HEK293 (cell line): Measurements from ENCODE around the gene LARP1.

Experiments used
- HOXC10 ChIP-seq: sonication (generic); formaldehyde crosslinking; IDR thresholded peaks from 2 replicates; pipeline ENCODE4 v1.8.1; 2023; ENCODE audit warnings: mild to moderate bottlenecking, missing genetic modification reagents
- MZF1 ChIP-seq: fragments of 450-650 bp; formaldehyde crosslinking; IDR thresholded peaks from 2 replicates; pipeline ENCODE4 v1.5.1; 2017; ENCODE audit warnings: missing biosample characterization, missing genetic modification characterization, borderline replicate concordance
- TF ChIP-seq, protein P1 (sequence below): fragments of 450-650 bp; formaldehyde crosslinking; IDR thresholded peaks from 2 replicates; pipeline ENCODE4 v1.5.1; 2016; ENCODE audit warnings: missing biosample characterization, missing genetic modification characterization
- TF ChIP-seq, protein P2 (sequence below): fragments of 450-650 bp; formaldehyde crosslinking; IDR thresholded peaks from 2 replicates; pipeline ENCODE4 v1.5.1; 2016; ENCODE audit warnings: missing biosample characterization, missing genetic modification characterization
- TF ChIP-seq, protein P3 (sequence below): fragments of 450-650 bp; formaldehyde crosslinking; IDR thresholded peaks from 2 replicates; pipeline ENCODE4 v1.5.1; 2017; ENCODE audit warnings: missing biosample characterization, missing genetic modification characterization

DNA sequence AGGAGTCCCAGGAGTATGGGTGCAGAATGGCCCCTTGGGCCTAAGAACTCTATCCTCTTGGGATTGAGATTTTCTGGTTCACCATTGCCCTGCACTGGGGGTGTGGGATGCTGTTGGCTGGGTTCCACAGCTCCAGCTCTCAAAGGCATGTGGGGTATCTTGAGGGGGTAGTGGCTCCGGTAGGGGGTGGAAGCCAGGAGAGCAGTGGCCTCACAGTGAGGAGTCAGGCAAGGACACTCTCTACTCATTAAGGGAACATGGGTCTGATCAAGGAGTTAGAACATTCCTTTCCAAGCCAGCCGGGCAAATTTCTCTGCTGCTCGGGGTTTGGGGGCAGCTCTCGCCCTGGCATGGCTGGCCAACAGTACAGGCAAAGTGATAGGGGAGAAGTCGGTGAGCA, 33.0 kb downstream of the LARP1 start:
- TF ChIP-seq, protein P1, sequence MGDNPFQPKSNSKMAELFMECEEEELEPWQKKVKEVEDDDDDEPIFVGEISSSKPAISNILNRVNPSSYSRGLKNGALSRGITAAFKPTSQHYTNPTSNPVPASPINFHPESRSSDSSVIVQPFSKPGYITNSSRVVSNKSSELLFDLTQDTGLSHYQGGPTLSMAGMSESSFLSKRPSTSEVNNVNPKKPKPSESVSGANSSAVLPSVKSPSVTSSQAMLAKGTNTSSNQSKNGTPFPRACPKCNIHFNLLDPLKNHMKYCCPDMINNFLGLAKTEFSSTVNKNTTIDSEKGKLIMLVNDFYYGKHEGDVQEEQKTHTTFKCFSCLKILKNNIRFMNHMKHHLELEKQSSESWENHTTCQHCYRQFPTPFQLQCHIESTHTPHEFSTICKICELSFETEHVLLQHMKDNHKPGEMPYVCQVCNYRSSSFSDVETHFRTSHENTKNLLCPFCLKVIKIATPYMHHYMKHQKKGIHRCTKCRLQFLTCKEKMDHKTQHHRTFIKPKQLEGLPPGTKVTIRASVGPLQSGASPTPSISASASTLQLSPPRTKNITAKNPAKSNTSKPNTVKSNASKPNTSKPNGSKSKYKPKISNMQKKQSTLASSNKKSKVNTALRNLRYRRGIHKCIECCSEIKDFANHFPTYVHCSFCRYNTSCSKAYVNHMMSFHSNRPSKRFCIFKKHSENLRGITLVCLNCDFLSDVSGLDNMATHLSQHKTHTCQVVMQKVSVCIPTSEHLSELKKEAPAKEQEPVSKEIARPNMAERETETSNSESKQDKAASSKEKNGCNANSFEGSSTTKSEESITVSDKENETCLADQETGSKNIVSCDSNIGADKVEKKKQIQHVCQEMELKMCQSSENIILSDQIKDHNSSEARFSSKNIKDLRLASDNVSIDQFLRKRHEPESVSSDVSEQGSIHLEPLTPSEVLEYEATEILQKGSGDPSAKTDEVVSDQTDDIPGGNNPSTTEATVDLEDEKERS (tag by site-specific recombination), result no peak
- TF ChIP-seq HOXC10 (no peak), MZF1 (tag by site-specific recombination) (no peak)
- TF ChIP-seq, protein P2, sequence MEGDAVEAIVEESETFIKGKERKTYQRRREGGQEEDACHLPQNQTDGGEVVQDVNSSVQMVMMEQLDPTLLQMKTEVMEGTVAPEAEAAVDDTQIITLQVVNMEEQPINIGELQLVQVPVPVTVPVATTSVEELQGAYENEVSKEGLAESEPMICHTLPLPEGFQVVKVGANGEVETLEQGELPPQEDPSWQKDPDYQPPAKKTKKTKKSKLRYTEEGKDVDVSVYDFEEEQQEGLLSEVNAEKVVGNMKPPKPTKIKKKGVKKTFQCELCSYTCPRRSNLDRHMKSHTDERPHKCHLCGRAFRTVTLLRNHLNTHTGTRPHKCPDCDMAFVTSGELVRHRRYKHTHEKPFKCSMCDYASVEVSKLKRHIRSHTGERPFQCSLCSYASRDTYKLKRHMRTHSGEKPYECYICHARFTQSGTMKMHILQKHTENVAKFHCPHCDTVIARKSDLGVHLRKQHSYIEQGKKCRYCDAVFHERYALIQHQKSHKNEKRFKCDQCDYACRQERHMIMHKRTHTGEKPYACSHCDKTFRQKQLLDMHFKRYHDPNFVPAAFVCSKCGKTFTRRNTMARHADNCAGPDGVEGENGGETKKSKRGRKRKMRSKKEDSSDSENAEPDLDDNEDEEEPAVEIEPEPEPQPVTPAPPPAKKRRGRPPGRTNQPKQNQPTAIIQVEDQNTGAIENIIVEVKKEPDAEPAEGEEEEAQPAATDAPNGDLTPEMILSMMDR (tag by site-specific recombination), result no peak
- TF ChIP-seq, protein P3, sequence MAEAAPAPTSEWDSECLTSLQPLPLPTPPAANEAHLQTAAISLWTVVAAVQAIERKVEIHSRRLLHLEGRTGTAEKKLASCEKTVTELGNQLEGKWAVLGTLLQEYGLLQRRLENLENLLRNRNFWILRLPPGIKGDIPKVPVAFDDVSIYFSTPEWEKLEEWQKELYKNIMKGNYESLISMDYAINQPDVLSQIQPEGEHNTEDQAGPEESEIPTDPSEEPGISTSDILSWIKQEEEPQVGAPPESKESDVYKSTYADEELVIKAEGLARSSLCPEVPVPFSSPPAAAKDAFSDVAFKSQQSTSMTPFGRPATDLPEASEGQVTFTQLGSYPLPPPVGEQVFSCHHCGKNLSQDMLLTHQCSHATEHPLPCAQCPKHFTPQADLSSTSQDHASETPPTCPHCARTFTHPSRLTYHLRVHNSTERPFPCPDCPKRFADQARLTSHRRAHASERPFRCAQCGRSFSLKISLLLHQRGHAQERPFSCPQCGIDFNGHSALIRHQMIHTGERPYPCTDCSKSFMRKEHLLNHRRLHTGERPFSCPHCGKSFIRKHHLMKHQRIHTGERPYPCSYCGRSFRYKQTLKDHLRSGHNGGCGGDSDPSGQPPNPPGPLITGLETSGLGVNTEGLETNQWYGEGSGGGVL (tag by site-specific recombination), result no peak
